CD8-positive, alpha-beta memory T cell (primary cell): Measurements from ENCODE around the gene TAPT1. TPM values are rescaled to one million over a fixed set of nuclear protein-coding genes. Genes with fewer than 3 reads are reported as not detected.

Source experiments
- CTCF ChIA-PET: fragments of 350-600 bp; sonication (Branson Sonifier 250); formaldehyde crosslinking; loops from one replicate; lab custom pipeline; 2021; ENCODE audit warnings: antibody characterized with exemption; lab: Charles Lee
- POLR2A ChIA-PET: fragments of 350-600 bp; sonication (Branson Sonifier 250); formaldehyde crosslinking; loops from one replicate; lab custom pipeline; 2021; ENCODE audit warnings: antibody characterized with exemption; lab: Charles Lee
- DNase-seq, 5 donors: peaks; one replicate each; pipeline versions ENCODE4 v3.0.0 to v3.0.0-alpha.2; 2020 to 2022; ENCODE audit warnings: mixed read lengths in 1 of 5
- H3K27ac ChIP-seq: one replicate; pipeline ENCODE4 v1.7.0; 2013; ENCODE audit warnings: low read depth, mild to moderate bottlenecking, low read length, moderate library complexity
- H3K27me3 ChIP-seq: 2 replicates; pipeline ENCODE4 v1.7.0; 2013; ENCODE audit warnings: low read length, mild to moderate bottlenecking; ENCODE audit not compliant: insufficient read depth, poor library complexity, severe bottlenecking
- H3K36me3 ChIP-seq: 2 replicates; pipeline ENCODE4 v1.7.0; 2013; ENCODE audit warnings: mild to moderate bottlenecking, low read length, moderate library complexity; ENCODE audit not compliant: insufficient read depth
- H3K4me1 ChIP-seq: 2 replicates; pipeline ENCODE4 v1.7.0; 2013; ENCODE audit warnings: mild to moderate bottlenecking, low read length, moderate library complexity; ENCODE audit not compliant: insufficient read depth
- H3K4me3 ChIP-seq: 2 replicates; pipeline ENCODE4 v1.7.0; 2013; ENCODE audit warnings: mild to moderate bottlenecking, low read length
- H3K9me3 ChIP-seq: 2 replicates; pipeline ENCODE4 v1.7.0; 2013; ENCODE audit warnings: mild to moderate bottlenecking, low read length
- H3K27ac Mint-ChIP-seq, 8 donors: one replicate each; pipeline ENCODE4 v1.8.0; 2020 to 2021; ENCODE audit warnings: mixed read lengths in 8 of 8, mild to moderate bottlenecking in 6 of 8, inconsistent platforms in 3 of 8, moderate library complexity in 3 of 8
- H3K27me3 Mint-ChIP-seq, 2 donors: one replicate each; pipeline ENCODE4 v1.8.0; 2020 to 2021; ENCODE audit warnings: mixed read lengths in 2 of 2, mild to moderate bottlenecking in 1 of 2, moderate library complexity in 1 of 2
- H3K36me3 Mint-ChIP-seq, 3 donors: one replicate each; pipeline ENCODE4 v1.8.0; 2020 to 2021; ENCODE audit warnings: mixed read lengths in 3 of 3, inconsistent platforms in 1 of 3, mild to moderate bottlenecking in 1 of 3
- H3K4me1 Mint-ChIP-seq, 3 donors: one replicate each; pipeline ENCODE4 v1.8.0; 2020 to 2021; ENCODE audit warnings: mixed read lengths in 3 of 3, inconsistent platforms in 1 of 3, mild to moderate bottlenecking in 1 of 3
- H3K4me3 Mint-ChIP-seq, 7 donors: one replicate each; pipeline ENCODE4 v1.8.0; 2020 to 2021; ENCODE audit warnings: mixed read lengths in 7 of 7, mild to moderate bottlenecking in 6 of 7, moderate library complexity in 4 of 7, inconsistent platforms in 2 of 7
- H3K9me3 Mint-ChIP-seq, 5 donors: one replicate each; pipeline ENCODE4 v1.8.0; 2020 to 2022; ENCODE audit warnings: mixed read lengths in 5 of 5, mild to moderate bottlenecking in 3 of 5, moderate library complexity in 2 of 5, inconsistent platforms in 1 of 5
- polyA plus RNA-seq: library from polyadenylated mRNA; unstranded; fragments of 300-500 nt; fragmentation: Illumina TruSeq; gene quantifications from one replicate; pipeline ENCODE4 v1.2.3, GENCODE V29; 2021
- total RNA-seq, 2 experiments: library from RNA; stranded (reverse); gene quantifications; one replicate each; pipeline ENCODE4 v1.2.3, GENCODE V29; 2021

TAPT1 gene
- total and polyA plus RNA-seq, 3 experiments from 2014 or later, result 19.1 to 27.6 (median 23.7) TPM

DNA sequence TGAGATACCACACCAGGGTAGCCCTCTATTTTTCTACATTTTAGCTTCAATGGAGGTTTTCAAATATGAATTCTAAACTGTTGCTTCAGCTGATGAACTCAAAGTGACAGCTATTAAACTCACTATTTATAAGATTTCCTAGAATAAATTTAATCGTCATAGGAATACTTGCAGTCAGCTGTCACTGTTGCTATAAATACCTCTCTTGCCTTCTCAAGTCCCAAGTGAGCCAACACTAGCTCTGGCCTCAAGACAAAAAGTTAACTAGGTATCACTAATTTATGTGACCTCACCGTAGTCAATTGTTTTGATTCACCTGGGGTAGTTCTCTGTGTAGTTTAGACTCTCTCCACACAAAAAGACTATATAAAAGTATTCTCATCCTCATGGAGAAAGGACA lies 108.2 kb downstream of the TAPT1 start:
- H3K36me3 ChIP-seq, result no peaks in the 10 kb centered on the region
- peaks cover 12 to 22% of the 10 kb centered on the region in 2 donors for H3K27me3 Mint-ChIP-seq
- H3K27ac Mint-ChIP-seq, result no peak overlapping the region
- POLR2A ChIA-PET, result no interaction called here
- no peak for DNase-seq
- H3K4me1 ChIP-seq, result peaks cover 13% of the 10 kb centered on the region
- no peaks in the 10 kb centered on the region for H3K9me3 ChIP-seq
- no peak overlapping the region for H3K27ac ChIP-seq
- peaks cover 6 to 13% (median 11%) of the 10 kb centered on the region in 3 donors for H3K4me1 Mint-ChIP-seq
- H3K36me3 Mint-ChIP-seq, result peaks cover 0 to 2% (median 0%) of the 10 kb centered on the region in 3 donors
- H3K27me3 ChIP-seq, result no peaks in the 10 kb centered on the region
- peaks cover 0 to 2% (median 0%) of the 10 kb centered on the region in 5 donors for H3K9me3 Mint-ChIP-seq
- CTCF ChIA-PET, result no interaction called here
- H3K4me3 Mint-ChIP-seq, result no peak overlapping the region
- H3K4me3 ChIP-seq, result no peak overlapping the region

DNA sequence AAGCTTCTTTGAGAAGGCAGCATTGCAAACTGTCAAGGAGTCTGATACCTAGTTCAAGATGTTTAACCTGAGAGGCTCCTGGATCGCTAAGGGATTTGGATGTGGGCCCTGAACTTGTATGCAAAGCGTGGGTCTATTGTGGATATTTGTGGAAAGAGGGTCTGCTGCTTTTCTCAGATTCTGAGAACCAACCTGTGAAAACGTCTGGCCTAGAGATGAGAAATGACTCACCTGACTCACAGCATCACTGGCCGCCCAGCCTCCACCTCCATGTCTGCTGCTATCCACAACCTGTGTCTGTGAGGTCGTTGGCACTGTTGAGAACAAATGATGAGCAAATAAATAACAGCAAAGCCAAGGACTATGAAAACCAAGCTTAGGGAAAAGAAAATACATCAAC lies 109.1 kb downstream of the TAPT1 start:
- H3K4me1 Mint-ChIP-seq, result peaks cover 2 to 4% (median 3%) of the 10 kb centered on the region in 3 donors
- DNase-seq, result no peak
- CTCF ChIA-PET, result no interaction called here

GRCh38 chr4:16116493-16116990 lies 109.7 kb downstream of the TAPT1 start:
- Mint-ChIP-seq H3K4me3 (no peak overlapping the region), H3K27ac (no peak overlapping the region), H3K4me1 (no peaks in the 10 kb centered on the region), H3K9me3 (peaks cover 0 to 2% (median 0%) of the 10 kb centered on the region in 5 donors), H3K36me3 (peaks cover 0 to 2% (median 0%) of the 10 kb centered on the region in 3 donors), H3K27me3 (peaks cover 16 to 33% of the 10 kb centered on the region in 2 donors)
- no peaks in the 10 kb centered on the region for H3K36me3 ChIP-seq
- no peaks in the 10 kb centered on the region for H3K4me1 ChIP-seq
- no peak overlapping the region for H3K27ac ChIP-seq
- ChIA-PET CTCF (no interaction called here), POLR2A (no interaction called here)
- no peaks in the 10 kb centered on the region for H3K27me3 ChIP-seq
- no peak for DNase-seq
- no peaks in the 10 kb centered on the region for H3K9me3 ChIP-seq
- no peak overlapping the region for H3K4me3 ChIP-seq

More for the DNA sequence above, 109.1 kb downstream of the TAPT1 start:
- H3K27me3 Mint-ChIP-seq, result peaks cover 13 to 27% of the 10 kb centered on the region in 2 donors
- no peaks in the 10 kb centered on the region for H3K36me3 ChIP-seq
- H3K4me3 Mint-ChIP-seq, result no peak overlapping the region
- peaks cover 4% of the 10 kb centered on the region for H3K4me1 ChIP-seq
- H3K27me3 ChIP-seq, result no peaks in the 10 kb centered on the region
- POLR2A ChIA-PET, result no interaction called here
- no peak overlapping the region for H3K27ac ChIP-seq
- H3K9me3 Mint-ChIP-seq, result peaks cover 0 to 2% (median 0%) of the 10 kb centered on the region in 5 donors
- H3K4me3 ChIP-seq, result no peak overlapping the region
- H3K36me3 Mint-ChIP-seq, result peaks cover 0 to 2% (median 0%) of the 10 kb centered on the region in 3 donors
- H3K9me3 ChIP-seq, result no peaks in the 10 kb centered on the region
- no peak overlapping the region for H3K27ac Mint-ChIP-seq

DNA sequence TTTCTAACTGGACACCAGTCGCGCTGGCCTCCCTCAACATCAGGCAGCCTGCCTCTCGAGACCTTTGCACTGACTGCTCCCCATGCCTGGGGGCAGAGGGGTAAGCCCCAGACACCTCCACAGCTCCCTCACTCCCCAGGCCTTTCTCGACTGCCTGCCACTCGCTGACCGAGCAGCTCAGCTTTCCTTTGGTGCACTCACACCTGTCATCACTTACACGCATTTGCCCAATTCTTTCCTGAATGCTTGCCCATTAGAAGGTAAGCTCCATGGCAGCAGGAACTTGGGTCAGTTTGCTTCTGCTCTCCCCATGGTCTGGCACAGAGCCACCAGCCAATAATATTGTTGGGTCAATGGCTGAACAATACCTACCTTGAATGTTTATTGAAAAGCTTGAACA lies 110.3 kb downstream of the TAPT1 start:
- Histone ChIP-seq H3K36me3 (no peaks in the 10 kb centered on the region), H3K27me3 (no peaks in the 10 kb centered on the region), H3K4me1 (no peaks in the 10 kb centered on the region), H3K9me3 (no peaks in the 10 kb centered on the region), H3K4me3 (no peak overlapping the region), H3K27ac (no peak overlapping the region)
- DNase-seq, result no peak
- POLR2A ChIA-PET, result no interaction called here
- H3K4me1 Mint-ChIP-seq, result no peaks in the 10 kb centered on the region
- H3K9me3 Mint-ChIP-seq, result peaks cover 0 to 2% (median 0%) of the 10 kb centered on the region in 5 donors
- CTCF ChIA-PET, result no interaction called here
- no peak overlapping the region for H3K27ac Mint-ChIP-seq
- no peak overlapping the region for H3K4me3 Mint-ChIP-seq
- H3K27me3 Mint-ChIP-seq, result peaks cover 16 to 36% of the 10 kb centered on the region in 2 donors
- H3K36me3 Mint-ChIP-seq, result peaks cover 0 to 2% (median 0%) of the 10 kb centered on the region in 3 donors

DNA sequence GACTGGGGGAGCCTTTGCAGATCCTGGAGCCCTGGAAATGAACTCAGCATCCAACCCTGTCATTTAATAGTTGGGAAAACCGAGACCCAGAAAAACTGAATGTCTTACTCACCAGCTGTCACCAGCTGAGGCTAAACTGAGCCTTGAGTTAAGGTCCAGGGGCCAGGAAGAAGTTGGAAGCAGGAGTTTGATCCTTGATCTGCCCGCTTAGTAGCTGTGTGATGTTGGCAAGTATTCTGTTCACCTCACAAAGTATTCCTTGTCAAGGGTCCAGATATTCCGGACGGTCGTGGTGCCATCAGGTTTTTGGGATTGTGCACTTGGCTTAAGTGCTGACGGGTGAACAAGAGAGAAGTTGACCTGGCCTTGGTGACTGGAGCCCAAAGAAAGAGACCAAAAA lies 111.7 kb downstream of the TAPT1 start:
- CTCF ChIA-PET, result no interaction called here

DNA sequence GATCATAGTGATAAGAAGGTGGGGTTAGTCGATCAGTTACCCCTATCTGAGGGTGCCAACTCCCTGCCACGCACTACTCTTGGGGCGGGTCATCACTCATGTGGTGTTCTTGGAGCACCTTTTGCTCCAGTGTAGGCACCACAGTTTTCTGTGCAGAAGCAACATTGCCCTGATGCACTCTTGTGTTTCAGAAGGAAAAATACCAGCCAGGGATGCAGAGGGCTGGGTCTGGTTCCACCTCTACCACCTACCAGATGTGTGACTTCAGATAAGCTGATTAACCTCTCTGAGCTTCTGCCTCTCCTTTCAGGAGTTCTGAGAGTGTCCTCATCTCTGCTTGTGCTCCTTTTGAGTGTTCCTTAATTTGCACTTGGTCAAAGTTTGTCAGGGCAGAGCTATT lies 112.5 kb downstream of the TAPT1 start:
- no peak for DNase-seq
- CTCF ChIA-PET, result no interaction called here
- H3K9me3 Mint-ChIP-seq, result peaks cover 0 to 2% (median 0%) of the 10 kb centered on the region in 5 donors
- H3K27ac Mint-ChIP-seq, result no peak overlapping the region
- Histone ChIP-seq H3K4me1 (no peaks in the 10 kb centered on the region), H3K36me3 (no peaks in the 10 kb centered on the region), H3K9me3 (no peaks in the 10 kb centered on the region), H3K4me3 (no peak overlapping the region), H3K27ac (no peak overlapping the region), H3K27me3 (no peaks in the 10 kb centered on the region)
- peaks cover 21 to 45% of the 10 kb centered on the region in 2 donors for H3K27me3 Mint-ChIP-seq
- no peak overlapping the region for H3K4me3 Mint-ChIP-seq
- POLR2A ChIA-PET, result no interaction called here
- no peaks in the 10 kb centered on the region for H3K4me1 Mint-ChIP-seq
- peaks cover 0 to 2% (median 0%) of the 10 kb centered on the region in 3 donors for H3K36me3 Mint-ChIP-seq

More for the DNA sequence above, 111.7 kb downstream of the TAPT1 start:
- no peak overlapping the region for H3K4me3 ChIP-seq
- no peak overlapping the region for H3K27ac ChIP-seq
- no peaks in the 10 kb centered on the region for H3K9me3 ChIP-seq
- no peak for DNase-seq
- H3K36me3 ChIP-seq, result no peaks in the 10 kb centered on the region
- no peaks in the 10 kb centered on the region for H3K4me1 ChIP-seq
- no peaks in the 10 kb centered on the region for H3K27me3 ChIP-seq
- H3K36me3 Mint-ChIP-seq, result peaks cover 0 to 2% (median 0%) of the 10 kb centered on the region in 3 donors
- no peaks in the 10 kb centered on the region for H3K4me1 Mint-ChIP-seq
- H3K27ac Mint-ChIP-seq, result no peak overlapping the region
- H3K9me3 Mint-ChIP-seq, result peaks cover 0 to 2% (median 0%) of the 10 kb centered on the region in 5 donors
- POLR2A ChIA-PET, result no interaction called here
- H3K4me3 Mint-ChIP-seq, result no peak overlapping the region
- peaks cover 18 to 38% of the 10 kb centered on the region in 2 donors for H3K27me3 Mint-ChIP-seq

- H3K27me3 ChIP-seq, result no peaks in the 10 kb centered on the region
- Mint-ChIP-seq H3K27ac (no peak overlapping the region), H3K4me1 (no peaks in the 10 kb centered on the region), H3K27me3 (peaks cover 21 to 42% of the 10 kb centered on the region in 2 donors), H3K36me3 (peaks cover 0 to 2% (median 0%) of the 10 kb centered on the region in 3 donors), H3K9me3 (peaks cover 0 to 2% (median 0%) of the 10 kb centered on the region in 5 donors), H3K4me3 (no peak overlapping the region)
- no peak overlapping the region for H3K4me3 ChIP-seq
- ChIA-PET CTCF (no interaction called here), POLR2A (no interaction called here)
- DNase-seq, result no peak
- no peak overlapping the region for H3K27ac ChIP-seq
- H3K36me3 ChIP-seq, result no peaks in the 10 kb centered on the region
- no peaks in the 10 kb centered on the region for H3K9me3 ChIP-seq
- no peaks in the 10 kb centered on the region for H3K4me1 ChIP-seq
Observed at GRCh38 chr4:16111533-16111932, 114.7 kb downstream of the TAPT1 start.

DNA sequence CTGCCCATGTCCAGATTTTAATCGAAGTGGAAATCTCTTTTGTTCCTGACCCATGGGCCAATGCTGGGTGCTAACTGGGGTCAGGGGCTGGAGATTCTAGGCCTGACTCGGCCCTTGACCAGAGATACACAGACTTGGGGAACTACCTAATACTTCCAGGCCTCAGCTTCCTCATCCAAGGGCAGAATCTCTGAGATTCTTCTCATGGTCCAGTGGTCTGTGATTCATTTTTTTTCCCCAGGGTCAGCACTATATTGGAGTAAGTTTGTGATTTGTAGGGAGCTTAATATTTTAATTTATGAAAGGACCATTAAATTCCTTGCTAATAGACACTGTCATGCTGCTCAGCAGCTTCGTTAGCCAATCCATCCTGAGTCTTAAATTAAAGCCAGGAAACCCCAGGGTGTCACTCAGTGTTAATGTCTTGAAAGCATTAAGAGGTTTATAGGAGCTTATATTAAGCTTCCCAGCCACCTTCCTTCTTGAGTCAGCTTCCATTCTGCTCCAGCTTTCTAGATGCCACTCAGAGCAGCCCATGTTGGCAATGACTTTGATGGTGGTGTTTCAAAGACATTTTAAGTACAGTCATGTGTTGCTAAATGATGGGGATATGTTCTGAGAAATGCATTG lies 115.5 kb downstream of the TAPT1 start:
- peaks cover 20 to 37% of the 10 kb centered on the region in 2 donors for H3K27me3 Mint-ChIP-seq
- ChIA-PET POLR2A (no interaction called here), CTCF (no interaction called here)
- Histone ChIP-seq H3K27ac (no peak overlapping the region), H3K9me3 (no peaks in the 10 kb centered on the region), H3K27me3 (no peaks in the 10 kb centered on the region), H3K4me1 (no peaks in the 10 kb centered on the region), H3K4me3 (no peak overlapping the region), H3K36me3 (no peaks in the 10 kb centered on the region)
- peaks cover 0 to 2% (median 0%) of the 10 kb centered on the region in 5 donors for H3K9me3 Mint-ChIP-seq
- no peak for DNase-seq
- H3K4me3 Mint-ChIP-seq, result no peak overlapping the region
- peaks cover 0 to 2% (median 0%) of the 10 kb centered on the region in 3 donors for H3K36me3 Mint-ChIP-seq
- no peaks in the 10 kb centered on the region for H3K4me1 Mint-ChIP-seq
- H3K27ac Mint-ChIP-seq, result no peak overlapping the region
